Chondrocyte (in vitro differentiated cells): ENCODE data around the gene GALNS. TPM values are rescaled to one million over a fixed set of nuclear protein-coding genes. Genes with fewer than 3 reads are reported as not detected.
"Not testable (repeated sequence)": the region's sequence is repeated elsewhere in the genome, so short reads cannot be mapped to it uniquely, and the experiment has no call there.

Experiments
- DNase-seq: peaks from one replicate; pipeline ENCODE4 v3.0.0; 2021; ENCODE audit warnings: mixed read lengths, low spot score
- H3K27ac Mint-ChIP-seq: one replicate; pipeline ENCODE4 v1.8.0; 2021; ENCODE audit warnings: mild to moderate bottlenecking, moderate library complexity, mixed read lengths; ENCODE audit not compliant: unreplicated experiment
- H3K27me3 Mint-ChIP-seq: 2 replicates; pipeline ENCODE4 v1.8.0; 2021; ENCODE audit warnings: low read depth, mixed read lengths
- H3K36me3 Mint-ChIP-seq: 2 replicates; pipeline ENCODE4 v1.8.0; 2021; ENCODE audit warnings: low read depth, mixed read lengths
- H3K4me1 Mint-ChIP-seq: 2 replicates; pipeline ENCODE4 v1.8.0; 2021; ENCODE audit warnings: low read depth, mild to moderate bottlenecking, mixed read lengths
- H3K4me3 Mint-ChIP-seq: one replicate; pipeline ENCODE4 v1.8.0; 2021; ENCODE audit warnings: mild to moderate bottlenecking, moderate library complexity, mixed read lengths; ENCODE audit not compliant: unreplicated experiment
- H3K9me3 Mint-ChIP-seq: 2 replicates; pipeline ENCODE4 v1.8.0; 2021; ENCODE audit warnings: low read depth, mixed read lengths
- total RNA-seq: library from RNA; stranded (reverse); gene quantifications from 3 replicates; pipeline ENCODE4 v1.2.1, GENCODE V29; 2021
- TF ChIP-seq, protein P1 (sequence below): fragments of 200-600 bp; sonication (generic); IDR thresholded peaks from 2 replicates; pipeline ENCODE4 v1.5.0; 2021; ENCODE audit warnings: antibody characterized with exemption, mild to moderate bottlenecking, moderate library complexity

Gene GALNS
- total RNA-seq, 1 donor from 2014 or later, result 34.1 TPM

DNA sequence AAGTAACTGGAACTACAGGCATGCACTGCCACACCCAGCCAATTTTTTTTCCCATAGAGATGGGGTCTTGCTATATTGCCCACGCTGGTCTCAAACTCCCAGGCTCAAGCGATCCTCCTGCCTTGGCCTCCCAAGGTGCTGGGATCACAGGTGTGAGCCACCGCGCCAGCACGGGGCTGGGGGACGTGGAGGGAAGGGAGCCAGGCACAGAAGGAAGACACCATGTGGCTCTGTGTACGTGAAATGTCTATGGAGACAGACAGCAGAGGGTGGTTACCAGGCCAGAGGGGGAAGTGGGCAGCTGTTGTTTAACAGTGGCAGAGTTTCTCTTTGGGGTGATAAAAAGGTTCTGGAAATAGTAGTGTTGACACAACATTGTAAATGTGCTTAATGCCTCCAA, 67.2 kb downstream of the GALNS start:
- Mint-ChIP-seq H3K27me3 (no peaks in the 10 kb centered on the region), H3K27ac (no peak overlapping the region), H3K4me3 (no peak overlapping the region), H3K36me3 (no peaks in the 10 kb centered on the region), H3K9me3 (no peaks in the 10 kb centered on the region), H3K4me1 (peaks cover 14% of the 10 kb centered on the region)
- TF ChIP-seq, protein P1, sequence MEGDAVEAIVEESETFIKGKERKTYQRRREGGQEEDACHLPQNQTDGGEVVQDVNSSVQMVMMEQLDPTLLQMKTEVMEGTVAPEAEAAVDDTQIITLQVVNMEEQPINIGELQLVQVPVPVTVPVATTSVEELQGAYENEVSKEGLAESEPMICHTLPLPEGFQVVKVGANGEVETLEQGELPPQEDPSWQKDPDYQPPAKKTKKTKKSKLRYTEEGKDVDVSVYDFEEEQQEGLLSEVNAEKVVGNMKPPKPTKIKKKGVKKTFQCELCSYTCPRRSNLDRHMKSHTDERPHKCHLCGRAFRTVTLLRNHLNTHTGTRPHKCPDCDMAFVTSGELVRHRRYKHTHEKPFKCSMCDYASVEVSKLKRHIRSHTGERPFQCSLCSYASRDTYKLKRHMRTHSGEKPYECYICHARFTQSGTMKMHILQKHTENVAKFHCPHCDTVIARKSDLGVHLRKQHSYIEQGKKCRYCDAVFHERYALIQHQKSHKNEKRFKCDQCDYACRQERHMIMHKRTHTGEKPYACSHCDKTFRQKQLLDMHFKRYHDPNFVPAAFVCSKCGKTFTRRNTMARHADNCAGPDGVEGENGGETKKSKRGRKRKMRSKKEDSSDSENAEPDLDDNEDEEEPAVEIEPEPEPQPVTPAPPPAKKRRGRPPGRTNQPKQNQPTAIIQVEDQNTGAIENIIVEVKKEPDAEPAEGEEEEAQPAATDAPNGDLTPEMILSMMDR, result no peak
- DNase-seq, result no peak

DNA sequence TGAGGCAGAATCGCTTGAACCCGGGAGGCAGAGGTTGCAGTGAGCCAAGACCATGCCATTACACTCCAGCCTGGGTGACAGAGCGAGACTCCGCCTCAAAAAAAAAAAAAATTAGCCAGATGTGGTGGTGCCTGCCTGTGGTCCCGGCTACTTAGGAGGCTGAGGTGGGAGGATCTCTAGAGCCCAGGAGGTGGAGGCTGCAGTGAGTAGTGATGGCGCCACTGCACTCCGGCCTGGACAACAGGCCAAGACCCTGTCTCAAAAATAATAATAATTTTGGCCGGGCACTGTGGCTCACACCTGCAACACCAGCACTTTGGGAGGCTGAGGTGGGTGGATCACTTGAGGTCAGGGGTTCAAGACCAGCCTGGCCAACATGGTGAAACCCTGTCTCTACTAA, 68.0 kb downstream of the GALNS start:
- not testable (repeated sequence) for H3K36me3 Mint-ChIP-seq, H3K9me3 Mint-ChIP-seq, H3K27ac Mint-ChIP-seq, H3K27me3 Mint-ChIP-seq, DNase-seq, H3K4me3 Mint-ChIP-seq
- H3K4me1 Mint-ChIP-seq, result peaks cover 15% of the 10 kb centered on the region

DNA sequence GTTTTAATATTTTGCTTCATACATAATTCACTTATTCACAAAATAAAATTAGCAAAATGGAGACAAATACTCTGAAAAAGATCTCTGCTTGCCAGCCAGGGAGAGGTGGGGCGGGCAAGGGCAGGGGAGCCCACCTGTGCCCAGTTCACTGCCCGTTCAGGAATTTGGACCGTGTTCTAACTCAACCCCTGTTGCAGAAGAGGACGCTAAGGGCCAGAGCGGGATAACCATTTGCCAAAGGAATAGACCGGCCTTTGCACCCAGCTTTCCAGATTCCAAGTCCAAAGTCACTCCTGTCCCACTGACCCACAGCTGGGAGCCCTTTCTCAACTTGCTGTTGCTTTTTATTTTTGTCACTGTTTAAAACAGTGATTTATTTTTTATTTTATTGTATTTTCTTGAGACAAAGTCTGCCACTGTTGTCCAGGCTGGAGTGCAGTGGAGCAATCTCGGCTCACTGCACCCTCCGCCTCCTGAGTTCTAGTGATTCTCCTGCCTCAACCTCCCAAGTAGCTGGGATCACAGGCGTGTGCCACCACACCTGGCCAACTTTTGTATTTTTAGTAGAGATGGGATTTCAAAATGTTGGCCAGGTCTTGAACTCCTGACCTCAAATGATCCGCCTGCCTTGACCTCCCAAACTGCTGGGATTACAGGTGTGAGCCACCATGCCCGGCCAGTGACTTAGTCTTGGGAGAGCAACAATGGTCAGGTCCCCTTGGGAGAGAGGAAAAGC, 69.0 kb downstream of the GALNS start:
- TF ChIP-seq, protein P1, result no peak
- no peaks in the 10 kb centered on the region for H3K27me3 Mint-ChIP-seq
- no peaks in the 10 kb centered on the region for H3K36me3 Mint-ChIP-seq
- no peak overlapping the region for H3K4me3 Mint-ChIP-seq
- no peaks in the 10 kb centered on the region for H3K9me3 Mint-ChIP-seq
- no peak overlapping the region for H3K27ac Mint-ChIP-seq
- no peak for DNase-seq
- H3K4me1 Mint-ChIP-seq, result peaks cover 24% of the 10 kb centered on the region

DNA sequence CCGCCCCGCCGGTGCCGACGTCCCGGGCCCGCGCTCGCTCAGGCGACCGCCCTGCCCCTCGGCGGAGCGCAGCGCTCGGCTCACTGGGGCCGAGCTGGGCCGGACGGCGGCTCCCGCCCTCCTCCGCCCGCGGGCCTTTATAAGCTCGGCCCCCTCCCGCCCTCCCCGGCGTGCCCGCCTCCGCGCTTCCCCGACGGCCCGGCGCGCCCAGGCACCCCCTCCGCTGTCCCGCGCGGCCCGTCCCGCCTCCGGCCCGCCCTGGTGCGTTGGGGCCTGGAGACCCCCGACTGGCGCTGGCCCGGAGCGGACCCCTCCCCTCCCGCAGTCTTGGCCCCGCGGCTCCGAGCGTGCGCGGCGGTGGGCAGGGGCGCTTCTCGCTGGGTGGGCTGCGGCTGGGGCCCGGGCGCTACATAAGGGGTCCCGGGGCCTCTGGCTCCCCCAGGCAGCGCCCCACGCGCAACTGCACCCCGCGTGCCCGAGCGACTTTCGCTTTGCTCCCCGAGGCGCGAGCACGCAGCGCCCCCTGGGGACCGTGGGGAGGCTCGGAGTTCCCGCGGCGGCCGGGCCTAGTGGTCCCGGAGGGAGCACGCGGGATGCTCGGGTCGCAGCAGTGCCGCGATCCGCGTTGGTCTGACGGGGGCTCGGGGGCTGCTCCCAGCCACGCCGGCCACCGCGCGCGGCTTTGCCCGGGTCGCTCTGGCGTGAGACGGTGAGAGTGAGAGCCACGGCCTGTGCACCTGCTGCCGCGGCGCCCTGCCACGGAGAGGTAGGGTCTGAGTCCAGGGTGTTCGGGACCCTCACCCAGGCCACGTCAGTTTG, 71.4 kb downstream of the GALNS start, which contains the start of gene PIEZO1:
PIEZO1 (minus strand) TSS at position 115 of the 819 bp plus-strand sequence. CDS start 256 bp downstream, outside the sequence.
- Mint-ChIP-seq H3K9me3 (no peaks in the 10 kb centered on the region), H3K27ac (peak within 1 kb of the TSS; percentile 89), H3K4me3 (peak within 1 kb of the TSS; percentile 79), H3K4me1 (peaks cover 37% of the 10 kb centered on the region), H3K27me3 (no peaks in the 10 kb centered on the region), H3K36me3 (no peaks in the 10 kb centered on the region)
- no peak for DNase-seq
- TF ChIP-seq, protein P1, result peak; percentile 98

DNA sequence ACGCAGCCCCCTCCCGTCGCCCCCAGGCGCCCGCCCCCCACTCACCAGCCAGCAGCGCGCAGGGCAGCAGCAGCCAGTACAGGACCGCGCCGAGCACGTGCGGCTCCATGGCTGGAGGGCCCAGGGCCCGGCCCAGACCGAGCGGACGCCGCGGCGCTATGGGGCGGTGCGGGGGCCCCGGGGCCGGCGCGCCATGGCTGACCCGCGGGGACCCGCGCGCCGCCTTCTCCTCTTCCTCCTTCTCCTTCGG, 72.0 kb downstream of the GALNS start:
- DNase-seq, result no peak
- H3K27me3 Mint-ChIP-seq, result no peaks in the 10 kb centered on the region
- no peaks in the 10 kb centered on the region for H3K36me3 Mint-ChIP-seq
- no peak overlapping the region for H3K27ac Mint-ChIP-seq
- TF ChIP-seq, protein P1, result no peak
- peak overlapping the region; percentile 79 for H3K4me3 Mint-ChIP-seq
- H3K4me1 Mint-ChIP-seq, result peaks cover 40% of the 10 kb centered on the region
- H3K9me3 Mint-ChIP-seq, result no peaks in the 10 kb centered on the region
